Activated CD4-positive, alpha-beta T cell treated with anti-CD3 and anti-CD28 coated beads, Interleukin-2, amount 50 U/mL, for 24 hours (primary cell): ENCODE results near the gene LY86.

Experiments used
- DNase-seq, 2 donors: peaks; one replicate each; pipeline ENCODE4 v3.0.0-alpha.2; 2020; ENCODE audit warnings: low read depth in 1 of 2, low spot score in 1 of 2

Gene LY86

GRCh38 chr6:6681075-6681849 lies 92.7 kb downstream of the LY86 start:
- DNase-seq: no peak

- DNase-seq: no peak
Measured at GRCh38 chr6:6682225-6682624, 93.7 kb downstream of the LY86 start.

- DNase-seq: no peak
Measured at GRCh38 chr6:6683969-6684833, 95.7 kb downstream of the LY86 start.

- no peak for DNase-seq
Measured at GRCh38 chr6:6685249-6686040, 96.9 kb downstream of the LY86 start.

- no peak for DNase-seq
Measured at GRCh38 chr6:6686176-6686575, 97.7 kb downstream of the LY86 start.

- no peak for DNase-seq
Measured at GRCh38 chr6:6686748-6687601, 98.5 kb downstream of the LY86 start.

- no peak for DNase-seq
Measured at GRCh38 chr6:6688283-6688682, 99.8 kb downstream of the LY86 start.

- no peak for DNase-seq
Measured at GRCh38 chr6:6688951-6689350, 100.4 kb downstream of the LY86 start.

- DNase-seq: no peak
Measured at GRCh38 chr6:6689400-6690143, 101.1 kb downstream of the LY86 start.

GRCh38 chr6:6690144-6690483 lies 101.6 kb downstream of the LY86 start:
- no peak for DNase-seq

GRCh38 chr6:6694368-6694780 lies 105.9 kb downstream of the LY86 start:
- no peak for DNase-seq

GRCh38 chr6:6694825-6695624 lies 106.5 kb downstream of the LY86 start:
- DNase-seq: no peak

GRCh38 chr6:6695625-6696276 lies 107.2 kb downstream of the LY86 start:
- DNase-seq: no peak

- DNase-seq: no peak
Measured at GRCh38 chr6:6696867-6697531, 108.5 kb downstream of the LY86 start.

GRCh38 chr6:6697620-6698019 lies 109.1 kb downstream of the LY86 start:
- no peak for DNase-seq

- DNase-seq: no peak
Measured at GRCh38 chr6:6699741-6700367, 111.3 kb downstream of the LY86 start.

GRCh38 chr6:6700407-6701270 lies 112.1 kb downstream of the LY86 start:
- DNase-seq: no peak
